ENCODE results near the gene CFLAR.
"Not testable (repeated sequence)": the region's sequence is repeated elsewhere in the genome, so short reads cannot be mapped to it uniquely, and the experiment has no call there.

The CFLAR gene

DNA sequence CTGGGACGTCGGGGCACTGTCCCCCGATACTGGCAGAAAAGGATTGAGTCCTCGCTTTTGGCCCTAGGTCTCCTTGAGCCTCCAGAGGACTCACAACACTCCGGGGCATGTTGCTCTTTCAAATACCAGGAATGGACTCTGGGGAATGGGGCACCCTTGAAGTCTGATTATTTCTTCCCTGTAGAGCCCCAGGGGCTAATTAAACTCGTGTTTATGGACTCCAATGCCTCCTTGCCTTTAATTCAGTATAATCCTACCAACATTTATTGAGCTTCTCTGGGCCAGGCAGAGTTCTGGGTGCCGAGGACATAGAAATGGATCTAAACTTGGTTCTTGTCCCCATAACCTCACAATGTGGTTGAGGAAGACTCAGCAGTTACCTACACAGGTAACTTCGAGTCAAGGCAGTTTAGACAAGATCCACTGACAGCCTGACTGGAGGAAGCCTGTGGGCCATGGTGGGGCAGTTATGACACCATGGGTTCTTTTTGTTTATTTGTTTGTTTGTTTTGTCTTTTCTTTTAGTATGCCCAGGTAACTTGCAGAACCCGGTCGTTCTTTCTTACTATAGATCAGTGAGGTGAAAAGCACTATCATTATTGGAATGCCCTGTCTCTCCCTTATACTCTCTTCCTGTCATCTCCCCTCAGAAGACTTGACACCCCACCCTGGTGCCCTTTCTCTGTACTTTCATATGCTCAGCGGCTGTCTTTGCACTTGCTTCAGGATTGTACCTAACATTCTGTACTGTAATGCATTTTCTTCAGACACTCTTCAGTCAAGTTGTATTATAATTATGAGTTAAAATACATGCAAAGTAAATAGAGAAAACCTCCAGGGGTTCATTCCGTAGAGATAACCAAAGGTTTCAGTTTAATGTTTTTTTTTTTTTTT, 3.2 kb downstream of the CFLAR start:
- DNase-seq (ENCODE audit: low spot score) = no peak

DNA sequence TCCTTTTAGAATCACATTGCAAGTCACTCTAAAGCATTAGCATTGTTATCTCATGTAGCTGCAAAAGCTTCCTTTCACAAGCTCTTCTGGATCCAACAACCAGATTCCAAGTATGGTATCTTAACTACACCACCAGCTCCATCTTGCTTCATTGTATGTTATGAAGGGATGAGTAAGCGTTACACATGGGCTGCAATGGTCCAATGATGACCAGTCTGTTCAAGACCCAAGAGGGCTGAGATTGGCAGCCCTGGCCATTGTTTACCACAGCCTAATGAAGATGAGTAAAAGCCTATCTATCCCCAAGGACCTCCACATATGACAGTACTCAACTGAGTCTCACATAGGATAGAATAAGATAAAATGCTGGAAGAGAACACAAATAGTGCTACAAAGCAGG, 6.3 kb downstream of the CFLAR start:
- no peak for DNase-seq (ENCODE audit: low spot score)

DNA sequence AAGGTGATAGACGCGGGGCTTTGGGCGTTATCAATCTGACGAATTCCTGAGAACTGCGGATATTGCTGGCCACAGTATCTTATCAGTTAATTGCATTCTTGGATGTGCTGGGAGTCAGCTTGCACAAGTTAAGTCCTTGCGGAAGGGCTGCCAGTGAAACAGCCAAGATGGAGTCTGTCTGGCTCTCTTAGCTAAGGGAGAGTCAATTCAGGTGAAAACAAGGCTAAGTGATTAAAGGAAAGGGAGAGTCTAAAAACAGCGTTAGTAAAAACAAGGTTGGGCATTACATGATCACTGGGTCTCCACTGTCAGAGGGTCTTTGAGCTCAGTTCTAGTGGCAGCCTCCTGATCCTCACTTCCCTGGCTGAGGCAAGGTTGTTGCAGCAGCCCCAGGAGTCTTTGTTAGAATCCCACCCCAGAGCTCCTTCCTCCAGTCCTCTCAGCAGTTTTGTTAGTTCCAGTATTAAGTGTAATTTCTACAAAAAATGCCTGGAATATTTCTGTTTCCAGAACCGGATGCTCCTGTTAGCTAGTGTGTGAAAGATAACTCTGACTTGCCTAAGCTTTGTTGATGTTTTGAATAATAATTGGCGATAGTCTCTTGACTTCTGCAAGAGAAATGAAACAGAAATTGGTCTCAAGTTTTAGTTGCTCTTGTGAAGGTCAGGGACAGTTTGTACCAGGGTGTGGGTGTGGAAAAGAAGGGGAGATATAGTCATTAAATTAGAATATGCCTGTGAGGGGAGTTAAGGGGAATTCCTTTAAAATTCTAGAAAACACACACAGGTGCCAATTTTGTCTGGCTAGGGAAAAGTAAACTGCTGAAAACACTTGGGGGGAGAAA, 10.6 kb downstream of the CFLAR start:
- DNase-seq (ENCODE audit: low spot score) = no peak

DNA sequence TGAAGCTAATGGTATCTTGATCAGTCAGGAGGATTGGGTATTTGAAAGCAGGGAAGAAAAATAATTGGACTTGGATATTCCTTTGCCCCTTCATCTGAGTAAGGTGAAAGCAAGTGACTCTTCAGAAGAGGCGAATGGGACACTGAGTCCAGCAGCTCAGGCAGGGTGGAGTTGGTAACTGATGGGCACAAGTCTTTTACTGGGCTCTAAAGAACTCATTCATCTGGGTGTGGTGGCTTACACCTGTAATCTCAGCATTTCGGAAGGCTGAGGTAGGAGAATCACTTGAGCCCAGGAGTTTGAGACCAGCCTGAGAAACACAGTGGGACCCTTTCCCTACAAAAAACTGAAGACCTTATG, 11.2 kb downstream of the CFLAR start:
- DNase-seq (ENCODE audit: low spot score) = no peak

DNA sequence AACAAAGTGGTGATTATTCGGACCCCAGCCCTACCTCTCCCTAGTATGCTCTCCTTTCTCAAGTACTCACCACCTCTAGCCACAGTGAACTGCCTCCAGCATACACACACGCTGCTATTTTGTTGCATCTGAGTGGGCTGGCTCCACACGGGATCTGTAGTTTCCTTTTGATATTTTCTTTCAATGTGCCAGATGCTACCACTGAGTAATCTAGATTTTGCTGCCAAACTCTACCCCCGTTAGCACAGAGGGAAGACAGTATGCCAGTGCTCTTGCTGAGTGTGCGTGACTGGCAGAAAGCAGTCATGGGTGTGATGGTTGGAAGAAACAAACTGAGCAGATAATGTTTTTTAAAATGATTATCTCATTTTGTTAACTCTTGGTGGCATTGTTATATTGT, 11.6 kb downstream of the CFLAR start:
- no peak for DNase-seq (ENCODE audit: low spot score)

DNA sequence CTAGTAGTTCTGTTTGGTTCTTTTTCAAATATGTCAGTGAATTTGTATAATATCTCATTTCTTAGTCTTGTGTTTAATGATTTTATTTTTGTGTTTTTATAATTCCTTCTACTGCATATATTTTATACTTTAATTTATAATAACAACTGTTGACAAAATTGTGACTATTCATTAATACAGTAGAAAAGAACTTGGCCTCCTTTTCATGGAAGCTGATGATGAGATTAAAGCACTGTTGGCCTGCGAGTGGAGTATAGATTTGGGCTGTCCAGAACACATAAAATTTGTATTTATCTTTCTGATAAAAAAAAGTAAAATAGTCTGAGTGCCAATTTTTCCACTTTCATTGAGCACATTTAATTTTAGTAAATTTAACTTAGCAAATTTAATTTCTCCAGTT, 12.1 kb downstream of the CFLAR start:
- no peak for DNase-seq (ENCODE audit: low spot score)

DNA sequence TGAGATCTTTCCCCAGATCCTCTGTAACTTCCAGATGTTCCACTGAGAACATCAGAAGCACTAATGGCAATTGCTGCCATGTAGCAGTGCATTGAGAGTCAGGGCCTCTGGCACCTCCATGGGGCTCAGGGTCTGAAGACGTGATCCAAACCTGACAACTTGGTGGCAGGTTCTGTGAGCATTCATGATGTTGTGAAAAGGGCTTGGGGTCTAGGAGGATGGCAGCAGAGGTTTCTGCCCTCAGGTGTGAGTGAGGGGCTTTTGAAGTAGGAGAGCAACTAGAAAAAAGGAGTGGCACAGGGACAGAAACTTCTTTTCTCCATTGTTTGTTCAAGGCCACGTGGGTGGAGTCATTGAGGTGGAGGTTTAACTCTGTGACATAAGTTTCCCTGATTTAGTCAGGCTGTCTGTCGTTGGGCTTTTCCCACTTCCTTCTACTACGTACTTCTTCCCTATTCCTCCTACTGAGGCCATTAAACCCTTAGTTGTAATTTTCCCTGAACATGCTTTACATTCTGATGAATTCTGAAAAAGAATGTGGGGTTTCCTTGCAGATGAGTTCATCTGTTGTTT, 13.1 kb downstream of the CFLAR start:
- no peak for DNase-seq (ENCODE audit: low spot score)

DNA sequence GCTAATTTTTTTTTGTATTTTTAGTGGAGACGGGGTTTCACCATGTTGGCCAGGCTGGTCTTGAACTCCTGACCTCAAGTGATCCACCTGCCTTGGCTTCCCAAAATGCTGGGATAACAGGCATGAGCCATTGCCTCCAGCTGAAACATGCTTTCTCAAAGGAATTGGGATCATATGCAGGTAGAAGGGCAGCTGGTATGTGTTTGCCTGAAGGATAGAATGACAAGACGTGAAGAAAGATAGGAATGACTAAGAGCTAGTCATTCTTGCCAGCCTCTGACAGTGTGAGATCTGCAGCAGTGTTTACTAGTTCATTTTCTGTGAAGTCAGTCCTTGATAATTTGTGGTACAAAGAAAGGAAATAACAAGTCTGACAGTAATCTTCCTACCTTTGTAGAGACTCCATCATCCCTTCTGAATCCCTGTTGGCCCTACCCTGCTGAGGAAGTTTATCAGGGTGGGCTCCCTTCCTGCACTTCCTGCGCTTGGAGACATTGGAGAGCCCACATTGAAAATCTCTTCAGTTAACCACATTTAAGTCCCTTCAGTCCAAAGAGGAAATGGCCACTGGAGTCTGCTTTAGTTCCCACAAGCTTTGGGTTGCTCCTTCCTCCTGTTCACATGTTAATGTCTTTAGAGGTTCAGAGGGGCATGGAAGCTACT, 14.7 kb downstream of the CFLAR start:
- no peak for DNase-seq (ENCODE audit: low spot score)

DNA sequence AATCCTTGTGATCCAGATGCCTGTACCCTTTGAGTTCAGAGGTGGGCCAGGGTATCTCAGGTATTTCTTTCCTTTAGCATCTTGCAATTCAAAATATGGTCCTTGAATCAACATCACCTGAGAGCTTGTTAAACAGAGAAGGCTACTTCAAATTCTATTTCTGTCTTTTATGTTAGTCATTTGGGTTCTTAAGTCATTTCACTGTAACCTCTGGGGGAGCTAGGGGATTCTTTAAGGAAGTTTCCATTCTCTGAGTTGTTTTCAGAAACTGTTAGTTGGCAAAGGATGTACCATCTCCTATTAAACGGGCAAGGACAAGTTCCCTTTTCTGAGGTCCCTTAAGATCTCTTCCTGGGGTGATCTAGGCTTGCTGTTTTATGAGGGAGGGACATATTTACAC, 16.6 kb downstream of the CFLAR start:
- no peak for DNase-seq (ENCODE audit: low spot score)

DNA sequence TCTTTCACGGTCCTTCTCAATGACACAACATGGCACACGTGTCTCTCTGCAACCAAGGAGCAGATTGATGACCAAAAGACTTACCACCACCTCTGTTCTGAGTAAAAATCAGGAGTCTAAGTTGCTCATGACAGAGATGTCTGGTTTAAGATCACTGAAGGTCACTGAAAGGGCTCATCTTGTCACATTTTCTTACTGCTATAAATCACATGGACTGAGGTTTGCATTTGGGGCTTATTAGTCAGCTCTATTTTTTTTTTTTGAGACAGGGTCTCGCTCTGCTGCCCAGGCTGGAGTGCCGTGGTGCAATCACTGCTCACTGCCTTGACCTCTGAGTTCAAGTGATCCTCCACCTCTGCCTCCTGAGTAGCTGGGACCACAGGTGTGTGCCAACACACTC, 19.4 kb downstream of the CFLAR start:
- DNase-seq (ENCODE audit: low spot score) = no peak

DNA sequence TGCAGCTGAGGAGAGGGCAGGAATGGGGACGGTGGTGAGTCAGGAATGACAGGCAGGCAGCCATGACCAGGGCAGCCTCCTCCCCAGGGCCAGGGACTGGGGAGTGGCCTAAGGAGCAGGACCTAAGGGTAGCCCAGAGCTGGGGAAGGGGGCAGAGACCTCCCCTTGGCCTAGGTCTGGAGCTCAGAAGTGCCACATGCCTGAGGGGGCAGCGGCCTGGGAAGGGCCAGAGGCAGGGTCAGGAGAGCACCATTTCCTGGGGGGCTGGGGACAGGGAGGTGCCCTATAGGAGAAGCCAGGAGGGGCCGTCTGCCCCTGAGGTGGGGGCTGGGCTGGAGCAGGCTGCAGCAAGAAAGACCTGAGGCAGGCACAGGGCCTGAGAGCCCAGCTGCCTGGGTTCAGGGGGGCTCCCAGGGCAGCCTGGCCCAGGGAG, 20.9 kb downstream of the CFLAR start:
- no peak for DNase-seq (ENCODE audit: low spot score)

DNA sequence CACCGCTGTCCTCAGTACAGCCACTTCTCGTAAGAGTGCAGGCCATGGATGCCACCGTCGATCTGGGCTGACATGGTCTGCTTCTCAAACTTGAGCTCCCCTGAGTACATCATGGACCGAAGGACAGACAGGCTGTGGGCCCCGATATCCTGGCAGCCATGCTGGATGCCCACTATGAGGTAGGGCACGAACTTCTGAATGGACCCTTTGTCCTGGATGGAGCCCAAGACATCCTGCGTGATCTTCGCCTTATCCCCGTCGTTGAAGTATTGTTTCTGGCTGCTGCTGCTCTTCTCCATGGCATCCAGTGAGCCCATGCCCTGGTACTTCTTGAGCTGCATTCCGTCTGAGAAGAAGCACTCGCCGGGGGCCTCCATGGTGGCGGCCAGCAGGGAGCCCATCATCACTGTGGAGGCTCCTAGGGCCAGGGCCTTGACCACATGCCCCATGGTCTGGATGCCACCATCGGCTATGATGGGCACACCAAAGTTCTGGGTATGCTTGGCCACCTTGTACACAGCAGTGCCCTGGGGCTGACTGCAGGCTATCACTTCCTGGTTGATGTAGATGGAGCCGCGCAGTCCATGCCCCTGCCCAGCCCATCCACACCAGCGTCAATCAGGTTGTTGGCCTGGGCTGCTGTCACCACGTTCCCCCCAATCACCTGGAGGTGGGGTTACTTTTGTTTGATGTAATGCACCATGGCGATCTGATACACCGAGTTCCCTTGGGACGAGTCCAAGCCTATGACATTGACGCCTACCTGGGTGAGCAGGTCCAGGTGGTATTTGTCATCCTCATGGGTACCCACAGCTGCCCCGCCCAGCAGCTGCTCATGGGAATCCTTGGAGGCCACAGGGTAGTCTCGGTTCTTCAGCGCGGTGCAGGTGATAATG, 21.8 kb downstream of the CFLAR start:
- DNase-seq (ENCODE audit: low spot score) = no peak

DNA sequence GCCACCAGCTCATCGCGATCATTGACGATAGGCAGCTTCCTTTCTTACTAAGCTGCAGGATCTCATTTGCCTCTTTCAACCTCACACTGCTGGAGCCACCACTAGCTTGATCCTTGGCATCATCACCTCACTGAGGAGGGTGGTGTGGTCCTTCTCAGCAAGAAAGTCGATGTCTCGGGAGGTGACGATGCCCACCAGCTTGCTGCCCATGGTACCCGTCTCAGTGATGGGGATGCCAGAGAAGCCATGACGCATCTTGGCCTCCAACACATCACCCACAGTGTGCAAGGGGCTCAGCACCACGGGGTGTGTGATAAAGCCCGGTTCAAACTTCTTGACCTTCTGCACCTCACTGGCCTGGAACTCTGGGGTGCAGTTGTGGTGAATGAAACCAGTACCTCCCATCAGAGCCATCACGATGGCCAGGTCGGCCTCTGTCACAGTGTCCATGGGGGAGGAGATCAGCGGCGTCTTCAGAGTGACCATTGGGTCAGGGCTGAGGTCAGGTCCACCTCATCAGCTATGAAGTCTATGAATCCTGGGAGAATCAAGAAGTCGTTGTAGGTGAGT, 22.5 kb downstream of the CFLAR start:
- no peak for DNase-seq (ENCODE audit: low spot score)

DNA sequence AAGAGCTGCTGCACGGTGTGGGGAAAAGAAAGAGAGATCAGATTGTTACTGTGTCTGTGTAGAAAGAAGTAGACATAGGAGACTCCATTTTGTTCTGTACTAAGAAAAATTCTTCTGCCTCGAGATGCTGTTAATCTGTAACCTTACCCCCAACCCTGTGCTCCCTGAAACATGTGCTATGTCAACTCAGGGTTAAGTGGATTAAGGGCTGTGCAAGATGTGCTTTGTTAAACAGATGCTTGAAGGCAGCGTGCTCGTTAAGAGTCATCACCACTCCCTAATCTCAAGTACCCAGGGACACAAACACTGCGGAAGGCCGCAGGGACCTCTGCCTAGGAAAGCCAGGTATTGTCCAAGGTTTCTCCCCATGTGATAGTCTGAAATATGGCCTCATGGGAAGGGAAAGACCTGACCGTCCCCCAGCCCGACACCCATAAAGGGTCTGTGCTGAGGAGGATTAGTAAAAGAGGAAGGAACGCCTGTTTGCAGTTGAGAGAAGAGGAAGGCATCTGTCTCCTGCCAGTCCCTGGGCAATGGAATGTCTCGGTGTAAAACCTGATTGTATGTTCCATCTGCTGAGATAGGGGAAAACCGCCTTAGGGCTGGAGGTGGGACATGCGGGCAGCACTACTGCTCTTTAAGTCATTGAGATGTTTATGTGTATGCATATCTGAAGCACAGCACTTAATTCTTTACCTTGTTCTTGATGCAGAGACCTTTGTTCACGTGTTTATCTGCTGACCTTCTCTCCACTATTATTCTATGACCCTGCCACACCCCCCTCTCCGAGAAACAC, 23.2 kb downstream of the CFLAR start:
- DNase-seq (ENCODE audit: low spot score) = not testable (repeated sequence)

DNA sequence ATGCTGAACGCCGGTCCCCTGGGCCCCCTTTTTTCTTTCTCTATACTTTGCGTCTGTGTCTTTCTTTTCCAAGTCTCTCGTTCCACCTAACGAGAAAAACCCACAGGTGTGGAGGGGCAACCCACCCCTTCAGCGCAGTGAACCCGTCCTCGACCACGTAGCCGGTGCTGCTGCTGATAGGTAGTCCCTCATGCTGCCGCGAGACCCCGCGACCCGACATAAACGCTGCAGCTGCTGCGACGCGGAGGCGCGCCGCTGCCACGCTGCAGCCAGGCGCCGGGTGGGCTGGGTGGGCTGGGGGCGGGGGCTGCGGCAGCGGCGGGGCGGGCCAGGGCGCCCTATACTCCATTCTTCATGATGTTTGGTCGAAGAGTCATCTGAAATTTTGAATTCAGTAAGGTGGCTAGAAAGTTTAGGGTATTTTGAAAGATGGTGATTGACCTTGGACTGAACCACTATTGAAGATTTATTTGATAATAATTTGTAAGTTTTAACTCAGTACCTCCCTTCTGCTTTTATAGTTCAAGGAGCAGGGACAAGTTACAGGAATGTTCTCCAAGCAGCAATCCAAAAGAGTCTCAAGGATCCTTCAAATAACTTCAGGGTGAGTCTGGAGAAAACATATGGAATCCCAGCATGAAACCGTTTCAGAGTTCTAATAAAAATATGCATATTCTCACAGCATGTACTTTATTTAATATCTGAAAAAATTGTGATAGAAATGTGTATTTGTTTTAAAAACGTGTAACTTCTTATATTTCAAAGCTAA, 24.1 kb downstream of the CFLAR start:
- no peak for DNase-seq (ENCODE audit: low spot score)

DNA sequence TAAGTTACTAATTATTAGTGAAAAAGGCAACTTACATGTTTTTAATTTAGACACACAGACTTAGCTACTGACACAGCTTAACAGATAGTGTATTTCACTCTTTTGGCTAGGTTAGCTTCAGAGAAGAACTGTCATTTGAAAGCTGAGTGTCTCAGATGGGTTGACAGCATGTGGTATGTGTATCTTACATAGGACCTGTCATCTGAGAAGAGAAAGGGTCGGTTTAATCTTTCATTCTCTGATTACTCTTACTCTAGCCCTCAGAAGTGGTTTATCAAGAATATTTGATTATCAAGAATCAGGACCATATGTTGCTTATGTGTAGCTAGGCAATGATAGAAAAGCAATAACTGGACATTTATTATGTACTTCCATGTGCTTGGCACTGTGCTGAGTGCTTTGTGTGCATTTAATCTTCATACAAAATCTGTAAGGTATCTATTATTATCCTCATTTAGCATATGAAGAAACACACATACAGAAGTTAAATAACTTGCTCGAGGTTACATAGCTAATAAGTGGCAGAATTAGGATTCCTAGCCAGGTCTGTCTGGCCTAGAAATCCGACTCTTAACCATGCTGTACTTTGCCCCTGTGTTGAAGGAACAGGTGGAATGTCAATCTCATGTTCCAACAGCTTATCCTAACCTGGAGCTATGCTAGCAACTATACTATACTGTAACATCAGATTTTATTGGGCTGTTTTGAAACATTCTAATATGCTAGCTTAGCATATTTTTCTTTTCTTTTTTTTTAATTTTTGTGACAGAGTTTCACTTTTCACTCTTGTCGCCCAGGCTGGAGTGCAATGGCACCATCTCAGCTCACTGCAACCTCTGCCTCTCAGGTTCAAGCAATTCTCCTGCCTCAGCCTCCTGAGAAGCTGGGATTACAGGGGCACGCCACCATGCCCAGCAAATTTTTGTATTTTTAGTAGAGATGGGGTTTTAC, 28.4 kb downstream of the CFLAR start:
- peak; percentile 35 for DNase-seq (ENCODE audit: low spot score)

DNA sequence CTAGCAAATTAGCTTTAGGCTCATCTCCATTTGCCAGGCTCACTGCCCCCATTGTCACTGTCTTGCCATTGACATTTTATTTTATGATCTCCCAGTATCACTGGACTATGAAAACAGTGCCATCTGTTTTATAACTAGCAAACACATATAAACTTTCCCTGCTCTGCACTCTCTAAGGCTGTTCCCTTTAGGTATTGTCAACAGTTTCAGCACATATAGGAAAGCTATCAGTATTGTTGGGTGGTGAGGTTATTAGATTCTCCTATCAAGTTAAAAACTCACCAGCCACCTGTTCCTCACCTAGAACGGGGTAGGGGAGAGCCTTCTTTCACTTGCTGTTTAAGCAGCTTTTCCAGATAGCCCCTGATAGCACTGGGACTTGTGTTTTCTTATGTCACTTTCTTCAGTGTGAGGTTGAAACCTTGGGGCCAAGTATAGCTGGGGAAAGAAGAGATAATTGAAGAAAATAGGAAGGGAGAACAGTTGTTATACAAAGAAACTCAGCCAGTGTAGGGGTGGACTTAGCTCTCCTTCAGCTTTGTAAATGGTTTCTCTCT, 32.5 kb downstream of the CFLAR start:
- DNase-seq (ENCODE audit: low spot score) = no peak

Measured in HuH-7.5 (cell line).